NT2/D1 (cell line): ENCODE results near the gene BPI.

ENCODE experiments used
- SUZ12 ChIP-seq: IDR thresholded peaks from 2 replicates; pipeline ENCODE4 v1.6.1; 2011; ENCODE audit not compliant: insufficient read length, insufficient read depth; ENCODE audit errors: extremely low read depth
- YY1 ChIP-seq: IDR thresholded peaks from 2 replicates; pipeline ENCODE4 v1.6.1; 2011; ENCODE audit not compliant: insufficient read length, insufficient read depth
- ZNF274 ChIP-seq: IDR thresholded peaks from 2 replicates; pipeline ENCODE4 v1.6.1; 2011; ENCODE audit warnings: mild to moderate bottlenecking, low read depth, low read length

DNA sequence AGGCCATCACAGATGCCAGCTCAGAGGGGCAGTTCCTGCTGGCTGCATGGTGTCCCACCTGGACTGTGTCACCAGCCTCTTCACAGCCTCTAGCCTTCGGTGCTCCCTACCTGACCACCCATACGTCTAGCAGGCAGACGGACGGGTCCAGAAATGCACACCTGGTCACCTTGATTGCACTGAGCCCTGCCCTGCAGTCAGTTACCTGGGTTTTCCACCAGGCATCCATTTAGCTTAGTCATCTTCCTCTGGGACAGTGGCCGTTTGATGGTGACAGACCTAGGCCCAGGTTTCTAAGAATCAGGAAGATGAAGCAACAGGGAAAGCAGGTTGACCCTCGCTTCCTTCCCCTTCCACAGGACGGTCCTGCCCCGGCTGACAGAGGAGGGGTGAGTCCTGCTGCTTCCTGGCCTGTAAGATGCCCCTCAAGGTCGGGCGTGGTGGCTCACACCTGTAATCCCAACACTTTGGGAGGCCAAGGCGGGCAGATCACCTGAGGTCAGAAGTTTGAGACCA, 9.8 kb upstream of the BPI start:
- TF ChIP-seq YY1 (no peak), ZNF274 (no peak), SUZ12 (no peak)
